SJSA1 (cell line): Measurements from ENCODE around the gene HERPUD1. TPM values are rescaled to one million over a fixed set of nuclear protein-coding genes. Genes with fewer than 3 reads are reported as not detected.
"Not testable (repeated sequence)": the region's sequence is repeated elsewhere in the genome, so short reads cannot be mapped to it uniquely, and the experiment has no call there.

Experiments used
- DNase-seq, 2 experiments: peaks; one replicate each; pipeline ENCODE4 v3.0.0-alpha.2; 2015 to 2020; ENCODE audit warnings: low spot score in 2 of 2, low read depth in 1 of 2
- H3K27ac ChIP-seq: fragments of 250-450 bp; sonication (Bioruptor Pico); 2 replicates; pipeline ENCODE4 v1.5.1; 2020; ENCODE audit warnings: mild to moderate bottlenecking, moderate library complexity
- H3K27me3 ChIP-seq: fragments of 250-450 bp; sonication (Bioruptor Pico); replicated peaks from 2 replicates; pipeline ENCODE4 v1.5.1; 2020; ENCODE audit warnings: mild to moderate bottlenecking, moderate library complexity
- H3K36me3 ChIP-seq: fragments of 250-450 bp; sonication (Bioruptor Pico); 2 replicates; pipeline ENCODE4 v1.5.1; 2020; ENCODE audit warnings: mild to moderate bottlenecking
- H3K4me1 ChIP-seq: fragments of 250-450 bp; sonication (Bioruptor Pico); replicated peaks from 2 replicates; pipeline ENCODE4 v1.6.1; 2021; ENCODE audit warnings: mild to moderate bottlenecking
- H3K4me3 ChIP-seq: fragments of 250-450 bp; sonication (Bioruptor Pico); 2 replicates; pipeline ENCODE4 v1.5.1; 2020; ENCODE audit warnings: mild to moderate bottlenecking
- H3K9me3 ChIP-seq: fragments of 250-450 bp; sonication (Bioruptor Pico); replicated peaks from 2 replicates; pipeline ENCODE4 v1.5.1; 2020; ENCODE audit warnings: mild to moderate bottlenecking
- total RNA-seq: library from RNA; depleted of rRNA; stranded (reverse); fragments of >200 nt; shearing (Covaris generic); gene quantifications from 2 replicates; pipeline ENCODE4 v1.2.3, GENCODE V29; 2014; rRNA removed

The HERPUD1 gene
- total RNA-seq, 1 experiment from 2014 or later = 42.4 TPM

GRCh38 chr16:56989988-56990387, 58.0 kb downstream of the HERPUD1 start:
- peak overlapping the region; percentile 67 for H3K4me3 ChIP-seq
- DNase-seq = peak in 1 of 2 experiments; percentile 16
- peak overlapping the region; percentile 40 for H3K27ac ChIP-seq
- H3K36me3 ChIP-seq = peaks cover 30% of the 10 kb centered on the region
- H3K4me1 ChIP-seq = peaks cover 40% of the 10 kb centered on the region
- no peaks in the 10 kb centered on the region for H3K9me3 ChIP-seq
- no peaks in the 10 kb centered on the region for H3K27me3 ChIP-seq

- Histone ChIP-seq H3K4me3 (peak overlapping the region; percentile 67), H3K4me1 (peaks cover 34% of the 10 kb centered on the region), H3K9me3 (no peaks in the 10 kb centered on the region), H3K27me3 (no peaks in the 10 kb centered on the region), H3K27ac (peak overlapping the region; percentile 40), H3K36me3 (peaks cover 30% of the 10 kb centered on the region)
- DNase-seq = peak in 1 of 2 experiments; percentile 20
These were observed 58.7 kb downstream of the HERPUD1 start for GRCh38 chr16:56990407-56991286.

- not testable (repeated sequence) for H3K9me3 ChIP-seq, H3K4me3 ChIP-seq, DNase-seq, H3K27me3 ChIP-seq
- Histone ChIP-seq H3K4me1 (peaks cover 30% of the 10 kb centered on the region), H3K27ac (peak overlapping the region; percentile 40), H3K36me3 (peaks cover 38% of the 10 kb centered on the region)
These were observed 60.5 kb downstream of the HERPUD1 start for GRCh38 chr16:56992431-56992830.

GRCh38 chr16:56993204-56993603, 61.3 kb downstream of the HERPUD1 start:
- H3K4me3 ChIP-seq = no peak overlapping the region
- peaks cover 42% of the 10 kb centered on the region for H3K36me3 ChIP-seq
- H3K27ac ChIP-seq = no peak overlapping the region
- H3K9me3 ChIP-seq = no peaks in the 10 kb centered on the region
- no peaks in the 10 kb centered on the region for H3K27me3 ChIP-seq
- no peak for DNase-seq
- peaks cover 30% of the 10 kb centered on the region for H3K4me1 ChIP-seq

GRCh38 chr16:56994311-56994710, 62.4 kb downstream of the HERPUD1 start:
- H3K27ac ChIP-seq = no peak overlapping the region
- peaks cover 49% of the 10 kb centered on the region for H3K36me3 ChIP-seq
- H3K9me3 ChIP-seq = no peaks in the 10 kb centered on the region
- peaks cover 28% of the 10 kb centered on the region for H3K4me1 ChIP-seq
- H3K27me3 ChIP-seq = no peaks in the 10 kb centered on the region
- H3K4me3 ChIP-seq = no peak overlapping the region
- no peak for DNase-seq

Other genes with a start within 250 kb of the HERPUD1 start
- gene MT1X, start 249.7 kb upstream of the HERPUD1 start, total RNA-seq = 42.4 and 49.3 TPM in 2 replicates
- 102 TPM in 2 replicates for gene NUP93, start 202.0 kb upstream of the HERPUD1 start, total RNA-seq
- not detected in 2 replicates for gene SLC12A3, start 66.9 kb upstream of the HERPUD1 start, total RNA-seq
- 0.08 TPM in 1 of 2 replicates, not detected in the other for gene CETP, start 29.8 kb downstream of the HERPUD1 start, total RNA-seq
- 28.8 and 29.4 TPM in 2 replicates for gene NLRC5, start 57.4 kb downstream of the HERPUD1 start, total RNA-seq
- 20.0 and 35.8 TPM in 2 replicates for gene CPNE2, start 160.4 kb downstream of the HERPUD1 start, total RNA-seq